CD4-positive, alpha-beta memory T cell (primary cell): ENCODE results near the gene TUBB4B. TPM values are rescaled to one million over a fixed set of nuclear protein-coding genes. Genes with fewer than 3 reads are reported as not detected.
A peak's percentile ranks its signal among the peaks of the same experiment; 100 is the strongest.

Source experiments
- CTCF ChIA-PET: fragments of 350-600 bp; sonication (Branson Sonifier 250); formaldehyde crosslinking; loops from one replicate; lab custom pipeline; 2021; ENCODE audit warnings: inconsistent platforms; ENCODE audit not compliant: partially characterized antibody; lab: Charles Lee
- POLR2A ChIA-PET: fragments of 350-600 bp; sonication (Branson Sonifier 250); formaldehyde crosslinking; loops from one replicate; lab custom pipeline; 2021; ENCODE audit not compliant: partially characterized antibody; lab: Charles Lee
- DNase-seq, 5 donors: peaks; one replicate each; pipeline versions ENCODE4 v3.0.0 to v3.0.0-alpha.2; 2020 to 2022; ENCODE audit warnings: mixed read lengths in 1 of 5
- H3K27ac ChIP-seq: one replicate; pipeline ENCODE4 v1.7.0; 2013; ENCODE audit warnings: low read depth, low read length
- H3K27me3 ChIP-seq: 2 replicates; pipeline ENCODE4 v1.7.0; 2013; ENCODE audit warnings: mild to moderate bottlenecking, low read length, moderate library complexity; ENCODE audit not compliant: insufficient read depth
- H3K36me3 ChIP-seq: 2 replicates; pipeline ENCODE4 v1.7.0; 2013; ENCODE audit warnings: mild to moderate bottlenecking, low read length, moderate library complexity; ENCODE audit not compliant: insufficient read depth
- H3K4me1 ChIP-seq: 2 replicates; pipeline ENCODE4 v1.7.0; 2013; ENCODE audit warnings: mild to moderate bottlenecking, low read length, moderate library complexity; ENCODE audit not compliant: insufficient read depth
- H3K4me3 ChIP-seq, 2 donors: one replicate each; pipeline ENCODE4 v1.7.0; 2013; ENCODE audit warnings: low read length in 2 of 2, mild to moderate bottlenecking in 1 of 2
- H3K9me3 ChIP-seq, 2 donors: one replicate each; pipeline ENCODE4 v1.7.0; 2013; ENCODE audit warnings: low read length in 2 of 2, control low read depth in 1 of 2; ENCODE audit not compliant: control insufficient read depth in 1 of 2
- H3K27ac Mint-ChIP-seq, 7 donors: one replicate each; pipeline ENCODE4 v1.8.0; 2020 to 2021; ENCODE audit warnings: mixed read lengths in 7 of 7, mild to moderate bottlenecking in 6 of 7, inconsistent platforms in 3 of 7, moderate library complexity in 3 of 7
- H3K27me3 Mint-ChIP-seq, 2 donors: one replicate each; pipeline ENCODE4 v1.8.0; 2020 to 2021; ENCODE audit warnings: mixed read lengths in 2 of 2
- H3K36me3 Mint-ChIP-seq, 2 donors: one replicate each; pipeline ENCODE4 v1.8.0; 2020 to 2021; ENCODE audit warnings: mixed read lengths in 2 of 2, inconsistent platforms in 1 of 2, mild to moderate bottlenecking in 1 of 2
- H3K4me1 Mint-ChIP-seq, 4 donors: one replicate each; pipeline ENCODE4 v1.8.0; 2020 to 2021; ENCODE audit warnings: mixed read lengths in 4 of 4, mild to moderate bottlenecking in 1 of 4
- H3K4me3 Mint-ChIP-seq, 8 donors: one replicate each; pipeline ENCODE4 v1.8.0; 2020 to 2021; ENCODE audit warnings: mixed read lengths in 8 of 8, mild to moderate bottlenecking in 7 of 8, moderate library complexity in 6 of 8, inconsistent platforms in 3 of 8
- H3K9me3 Mint-ChIP-seq, 8 donors: one replicate each; pipeline ENCODE4 v1.8.0; 2020 to 2021; ENCODE audit warnings: mixed read lengths in 8 of 8, mild to moderate bottlenecking in 5 of 8, inconsistent platforms in 3 of 8, moderate library complexity in 1 of 8
- intact Hi-C: fragments of 100-400 bp; cut with micrococcal nuclease; formaldehyde crosslinking; loops from one replicate; pipeline ENCODE4 v1.15.1; 2023
- polyA plus RNA-seq, 2 donors: library from polyadenylated mRNA; unstranded; fragments of 300-500 nt; fragmentation: Illumina TruSeq; gene quantifications; one replicate each; pipeline ENCODE4 v1.2.3, GENCODE V29; 2021
- total RNA-seq, 2 experiments: library from RNA; stranded (reverse); gene quantifications; one replicate each; pipeline ENCODE4 v1.2.3, GENCODE V29; 2021

Gene TUBB4B
- total and polyA plus RNA-seq, 4 experiments from 2014 or later, result 53.1 to 103 (median 82.0) TPM

DNA sequence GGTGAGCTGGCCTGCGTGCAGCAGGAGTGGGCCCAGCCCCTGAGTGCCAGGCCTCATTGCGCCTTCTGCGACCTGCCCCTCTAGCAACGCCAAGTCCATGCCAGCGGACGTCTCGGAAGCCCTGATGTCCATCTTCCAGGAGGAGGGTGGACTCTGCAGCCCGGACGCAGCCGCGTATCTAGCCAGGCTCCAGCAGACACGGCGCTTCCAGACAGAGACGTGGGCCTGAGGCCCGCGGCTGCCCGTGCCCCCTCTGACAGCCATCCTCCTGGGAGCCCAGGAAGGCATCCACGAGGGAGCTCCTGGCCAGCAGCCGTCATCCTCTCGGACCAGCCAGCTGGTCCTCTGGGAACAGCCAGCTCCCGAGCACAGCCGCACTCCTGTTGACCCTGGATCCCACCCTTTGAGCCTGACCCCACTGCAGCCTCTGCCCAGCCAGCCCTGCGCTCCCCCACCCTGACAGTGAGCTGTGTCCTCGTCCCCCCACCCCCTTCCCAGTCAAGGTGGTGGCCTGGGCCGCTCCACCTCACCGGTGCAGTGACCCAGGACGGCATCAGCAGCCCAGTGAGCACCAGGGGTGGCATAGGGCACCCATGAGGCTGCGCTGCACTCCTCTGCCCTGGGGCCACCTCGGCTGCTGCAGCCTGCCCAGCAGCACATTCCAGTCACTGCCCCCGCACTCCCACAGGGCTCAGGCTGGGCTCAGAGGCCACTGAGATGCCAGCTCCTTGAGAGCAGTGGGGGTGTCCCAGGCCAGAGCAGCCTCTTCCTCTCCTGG lies 24.7 kb upstream of the TUBB4B start:
- Histone ChIP-seq H3K36me3 (no peaks in the 10 kb centered on the region), H3K4me3 (no peak overlapping the region), H3K27ac (no peak overlapping the region), H3K4me1 (no peaks in the 10 kb centered on the region), H3K9me3 (no peaks in the 10 kb centered on the region), H3K27me3 (no peaks in the 10 kb centered on the region)
- Mint-ChIP-seq H3K36me3 (no peaks in the 10 kb centered on the region), H3K4me1 (no peaks in the 10 kb centered on the region), H3K27ac (no peak overlapping the region), H3K4me3 (no peak overlapping the region), H3K9me3 (no peaks in the 10 kb centered on the region), H3K27me3 (no peaks in the 10 kb centered on the region)
- DNase-seq, result no peak
- CTCF ChIA-PET, result interaction anchor here (1.6 to 3.0 kb wide), 2 partner anchors 20 to 25 kb away, joined by 4 to 10 read pairs; no protein-coding TSS in a partner anchor
- intact Hi-C loops, result no loop called here
- POLR2A ChIA-PET, result interaction anchor here (0.8 to 2.0 kb wide), 3 partner anchors 16 to 104 kb away, joined by 3 to 7 read pairs (median 3); partner anchors contain the start of gene TPRN

DNA sequence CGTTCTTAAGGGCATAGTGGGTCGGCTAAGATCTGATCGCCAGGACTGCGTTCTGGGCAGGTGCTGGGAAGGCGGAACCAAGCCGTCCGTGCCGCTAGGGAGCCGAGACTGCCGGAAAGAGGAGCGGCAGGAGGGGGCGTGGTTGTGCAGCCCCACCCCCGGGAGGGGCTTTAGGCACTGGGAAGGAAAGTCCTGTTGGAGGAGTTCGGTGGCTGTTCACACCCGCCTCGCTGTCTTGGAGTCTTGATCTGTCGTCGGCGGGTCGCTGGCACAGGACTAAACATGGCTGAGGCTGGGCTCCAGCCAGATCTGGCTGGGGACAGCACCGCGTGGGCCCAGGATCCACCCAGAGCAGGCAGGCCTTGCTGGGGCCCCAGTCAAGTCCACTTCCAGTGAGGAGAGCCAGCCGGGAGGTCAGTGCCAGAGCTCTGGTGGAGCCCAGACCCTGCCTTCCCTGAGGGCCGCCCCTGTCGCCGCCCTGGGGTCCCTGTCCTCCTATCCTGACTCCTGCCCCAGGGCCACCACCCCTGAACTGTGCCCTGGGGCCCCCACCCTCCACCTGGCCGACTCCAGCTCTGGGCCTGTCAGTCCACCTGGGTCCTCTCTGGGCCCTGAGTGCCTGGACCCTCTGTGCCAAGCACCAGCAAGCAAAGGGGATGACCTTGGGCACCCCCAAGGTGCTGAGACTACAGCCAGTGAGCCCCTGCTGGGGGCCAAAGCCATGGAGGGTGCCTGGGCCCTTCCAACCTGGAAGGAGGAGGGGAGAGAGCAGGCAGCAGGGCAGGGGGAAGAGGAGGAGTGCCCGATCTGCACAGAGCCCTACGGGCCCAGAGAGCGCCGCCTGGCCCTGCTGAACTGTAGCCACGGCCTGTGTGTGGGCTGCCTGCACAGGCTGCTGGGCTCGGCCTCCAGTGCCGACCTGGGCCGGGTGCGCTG lies 23.5 kb upstream of the TUBB4B start:
- Histone ChIP-seq H3K4me1 (peaks cover 2% of the 10 kb centered on the region), H3K4me3 (no peak overlapping the region), H3K9me3 (no peaks in the 10 kb centered on the region), H3K36me3 (no peaks in the 10 kb centered on the region), H3K27me3 (no peaks in the 10 kb centered on the region), H3K27ac (no peak overlapping the region)
- ChIA-PET CTCF (no interaction called here), POLR2A (interaction anchor here (0.9 to 6.8 kb wide), 4 partner anchors 17 to 105 kb away, joined by 3 to 61 read pairs (median 5); partner anchors contain the start of genes ANAPC2, SSNA1 and TPRN)
- Mint-ChIP-seq H3K9me3 (no peaks in the 10 kb centered on the region), H3K4me3 (peak overlapping the region in 1 of 8 donors; percentile 10), H3K4me1 (no peaks in the 10 kb centered on the region), H3K27ac (no peak overlapping the region), H3K36me3 (no peaks in the 10 kb centered on the region), H3K27me3 (no peaks in the 10 kb centered on the region)
- intact Hi-C loops, result no loop called here
- no peak for DNase-seq

DNA sequence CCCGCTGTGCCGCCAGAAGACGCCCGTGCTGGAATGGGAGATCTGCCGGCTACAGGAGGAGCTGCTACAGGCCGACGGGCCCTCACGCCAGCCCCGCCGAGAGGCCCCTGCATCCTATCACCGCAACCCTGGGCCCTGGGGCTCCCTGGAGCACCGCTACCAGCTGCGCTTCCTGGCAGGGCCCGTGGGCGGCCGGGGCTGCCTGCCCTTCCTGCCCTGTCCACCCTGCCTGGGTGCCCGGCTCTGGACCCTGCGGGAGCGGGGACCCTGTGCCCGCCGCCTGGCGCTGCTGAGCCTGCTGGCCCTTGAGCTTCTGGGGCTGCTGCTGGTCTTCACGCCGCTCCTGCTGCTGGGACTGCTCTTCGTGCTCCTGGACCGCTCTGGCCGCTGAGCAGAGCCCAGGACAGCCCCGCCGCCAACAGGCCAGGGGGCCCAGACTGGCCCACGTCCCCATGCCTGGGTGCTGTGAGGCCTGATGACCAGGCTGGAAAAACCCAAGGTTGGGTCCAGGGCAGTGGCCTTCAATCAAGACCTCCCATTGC lies 22.8 kb upstream of the TUBB4B start:
- no peaks in the 10 kb centered on the region for H3K36me3 ChIP-seq
- ChIA-PET POLR2A (interaction anchor here (0.9 to 6.8 kb wide), 4 partner anchors 18 to 29 kb away, joined by 3 to 61 read pairs (median 8); partner anchors contain the start of genes ANAPC2, SSNA1 and TPRN), CTCF (no interaction called here)
- no peaks in the 10 kb centered on the region for H3K27me3 ChIP-seq
- Mint-ChIP-seq H3K9me3 (no peaks in the 10 kb centered on the region), H3K4me1 (peaks cover 0 to 4% (median 2%) of the 10 kb centered on the region in 4 donors), H3K27me3 (no peaks in the 10 kb centered on the region), H3K27ac (no peak overlapping the region), H3K36me3 (no peaks in the 10 kb centered on the region), H3K4me3 (no peak overlapping the region)
- no peak for DNase-seq
- H3K9me3 ChIP-seq, result no peaks in the 10 kb centered on the region
- intact Hi-C loops, result no loop called here
- peaks cover 9% of the 10 kb centered on the region for H3K4me1 ChIP-seq
- H3K27ac ChIP-seq, result no peak overlapping the region
- no peak overlapping the region for H3K4me3 ChIP-seq

DNA sequence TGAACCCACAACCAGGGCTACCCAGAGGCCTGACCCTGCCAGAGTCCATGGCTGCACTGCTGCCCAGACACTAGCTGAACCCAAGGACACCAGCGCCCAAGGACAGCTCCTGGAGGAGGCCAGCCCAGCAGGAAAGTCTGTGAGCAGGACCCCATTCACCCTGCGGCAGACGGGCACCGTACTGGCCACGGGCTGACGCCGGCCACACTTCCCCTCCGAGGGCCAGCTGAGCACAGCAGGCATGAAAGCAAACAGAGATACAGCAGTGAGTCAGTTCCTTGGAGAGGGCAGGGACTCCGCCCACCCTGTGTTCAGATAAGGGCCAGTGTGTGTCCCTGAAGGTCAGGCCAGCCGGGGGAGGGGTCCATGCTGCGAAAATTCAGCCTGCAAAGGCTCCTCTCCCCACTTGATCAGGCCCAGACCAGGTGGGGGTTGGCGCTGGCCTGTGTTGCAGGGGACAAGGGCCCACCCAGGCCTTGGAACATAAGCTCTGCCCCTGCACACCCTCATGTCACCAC lies 22.3 kb upstream of the TUBB4B start:
- Mint-ChIP-seq H3K36me3 (no peaks in the 10 kb centered on the region), H3K9me3 (no peaks in the 10 kb centered on the region), H3K27ac (no peak overlapping the region), H3K4me1 (peaks cover 0 to 10% (median 2%) of the 10 kb centered on the region in 4 donors), H3K4me3 (no peak overlapping the region), H3K27me3 (no peaks in the 10 kb centered on the region)
- Histone ChIP-seq H3K4me1 (peaks cover 10% of the 10 kb centered on the region), H3K4me3 (no peak overlapping the region), H3K36me3 (no peaks in the 10 kb centered on the region), H3K27ac (no peak overlapping the region), H3K27me3 (no peaks in the 10 kb centered on the region), H3K9me3 (no peaks in the 10 kb centered on the region)
- POLR2A ChIA-PET, result interaction anchor here (0.9 to 6.8 kb wide), 4 partner anchors 18 to 30 kb away, joined by 3 to 61 read pairs (median 6); partner anchors contain the start of genes ANAPC2, SSNA1 and TPRN
- intact Hi-C loops, result no loop called here
- CTCF ChIA-PET, result interaction anchor here (0.5 to 0.6 kb wide), 2 partner anchors 26 to 101 kb away, joined by 3 to 4 read pairs; no protein-coding TSS in a partner anchor
- no peak for DNase-seq

DNA sequence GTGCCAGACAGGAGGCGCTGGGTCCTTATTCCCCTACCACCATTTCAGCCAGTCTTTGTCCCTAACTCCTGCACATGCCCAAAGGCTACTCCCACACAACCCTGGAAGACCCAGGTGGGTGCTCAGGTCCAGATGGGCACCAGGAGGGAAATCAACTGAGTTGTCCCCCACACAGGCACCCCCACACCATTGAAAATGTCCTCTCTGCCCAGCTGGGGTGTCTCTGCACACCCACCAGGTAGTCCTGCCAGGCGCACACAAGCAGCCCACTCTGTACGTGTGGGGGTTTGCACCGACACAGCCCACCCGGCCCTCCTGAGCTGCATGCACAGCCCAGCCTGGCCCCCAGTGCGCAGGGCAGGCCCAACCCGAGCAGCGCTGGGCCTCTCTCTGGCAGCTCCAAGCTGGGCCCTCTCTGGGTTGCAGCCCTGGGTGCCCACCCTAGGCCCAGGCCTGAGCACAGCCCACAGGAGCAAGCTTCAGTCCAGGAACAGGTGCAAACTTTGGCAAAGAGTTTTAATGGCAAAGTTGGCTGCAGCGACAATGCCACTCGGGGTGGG lies 21.2 kb upstream of the TUBB4B start:
- POLR2A ChIA-PET, result interaction anchor here (1.2 to 6.8 kb wide), 4 partner anchors 17 to 90 kb away, joined by 4 to 61 read pairs (median 6); partner anchors contain the start of genes ANAPC2, SSNA1 and TPRN
- H3K4me1 ChIP-seq, result peaks cover 18% of the 10 kb centered on the region
- H3K36me3 Mint-ChIP-seq, result no peaks in the 10 kb centered on the region
- no peaks in the 10 kb centered on the region for H3K9me3 ChIP-seq
- no peak overlapping the region for H3K27ac ChIP-seq
- H3K4me3 Mint-ChIP-seq, result no peak overlapping the region
- intact Hi-C loops, result loop anchor here (5.0 kb wide), 1 partner anchor 493 kb away; no protein-coding TSS in a partner anchor
- H3K36me3 ChIP-seq, result no peaks in the 10 kb centered on the region
- no peaks in the 10 kb centered on the region for H3K27me3 ChIP-seq
- no peaks in the 10 kb centered on the region for H3K9me3 Mint-ChIP-seq
- H3K27me3 Mint-ChIP-seq, result no peaks in the 10 kb centered on the region
- peaks cover 0 to 14% (median 3%) of the 10 kb centered on the region in 4 donors for H3K4me1 Mint-ChIP-seq
- no peak overlapping the region for H3K4me3 ChIP-seq
- peak overlapping the region in 2 of 7 donors; percentile 36 to 38 for H3K27ac Mint-ChIP-seq
- DNase-seq, result no peak
- CTCF ChIA-PET, result interaction anchor here (0.9 kb wide), 1 partner anchor 31 kb away, joined by 3 read pairs; the partner anchor contains the start of genes ANAPC2 and SSNA1

DNA sequence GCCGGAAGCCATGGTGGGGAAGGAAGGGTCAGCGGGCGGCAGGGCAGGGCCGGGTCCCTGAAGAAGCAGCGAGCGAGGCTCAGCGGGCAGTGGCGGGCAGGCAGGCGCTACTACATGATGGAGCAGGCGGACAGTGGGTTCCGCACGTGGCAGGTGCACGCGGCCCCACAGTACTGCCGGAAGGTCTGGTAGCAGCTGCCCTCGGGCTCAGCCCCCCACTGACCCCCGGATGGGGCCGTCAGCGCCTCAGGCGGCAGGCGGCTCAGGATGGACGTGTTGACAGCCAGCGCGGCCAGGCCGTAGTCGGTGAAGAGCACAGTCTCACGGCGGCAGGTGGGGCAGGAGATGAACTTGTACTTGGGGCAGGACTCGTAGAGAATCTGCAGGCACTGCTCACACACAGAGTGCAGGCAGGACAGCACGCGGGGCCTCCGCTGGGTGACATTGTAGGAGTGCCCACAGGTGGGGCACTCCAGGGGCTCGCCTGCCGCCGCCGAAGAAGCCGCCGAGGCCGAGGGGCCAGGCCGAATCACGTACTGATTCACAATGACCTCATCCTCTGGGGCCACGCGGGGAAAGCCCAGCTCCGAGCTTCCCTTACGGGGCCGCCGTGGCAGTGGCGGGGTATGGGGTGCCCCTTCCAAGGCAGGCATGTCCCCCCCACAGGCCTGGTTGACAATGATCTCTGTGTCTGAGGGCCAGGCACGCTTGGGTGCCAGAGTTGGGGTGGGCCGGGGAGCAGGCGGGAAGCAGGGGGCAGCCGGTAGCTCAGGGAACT lies 20.6 kb upstream of the TUBB4B start:
- Mint-ChIP-seq H3K27ac (peak overlapping the region in 2 of 7 donors; percentile 12 to 36), H3K4me1 (peaks cover 0 to 14% (median 3%) of the 10 kb centered on the region in 4 donors), H3K27me3 (no peaks in the 10 kb centered on the region), H3K4me3 (peak overlapping the region in 3 of 8 donors; percentile 9 to 52 (median 20)), H3K36me3 (no peaks in the 10 kb centered on the region), H3K9me3 (no peaks in the 10 kb centered on the region)
- CTCF ChIA-PET, result interaction anchor here (0.9 kb wide), 1 partner anchor 32 kb away, joined by 3 read pairs; the partner anchor contains the start of genes ANAPC2 and SSNA1
- DNase-seq, result no peak
- intact Hi-C loops, result loop anchor here (5.0 kb wide), 1 partner anchor 493 kb away; no protein-coding TSS in a partner anchor
- no peaks in the 10 kb centered on the region for H3K36me3 ChIP-seq
- POLR2A ChIA-PET, result interaction anchor here (1.1 to 6.8 kb wide), 6 partner anchors 14 to 91 kb away, joined by 3 to 61 read pairs (median 6); partner anchors contain the start of genes ANAPC2, NDOR1, SSNA1 and TMEM203
- H3K9me3 ChIP-seq, result no peaks in the 10 kb centered on the region
- no peak overlapping the region for H3K27ac ChIP-seq
- no peaks in the 10 kb centered on the region for H3K27me3 ChIP-seq
- no peak overlapping the region for H3K4me3 ChIP-seq
- H3K4me1 ChIP-seq, result peaks cover 18% of the 10 kb centered on the region
